GM15510 (cell line): ENCODE measurements around the gene ZNF326.

ENCODE experiments used
- POLR2A ChIP-seq: IDR thresholded peaks from 3 replicates; pipeline ENCODE4 v1.6.1; 2011; ENCODE audit warnings: borderline replicate concordance; ENCODE audit not compliant: insufficient read length; ENCODE audit errors: extremely low read depth

Gene ZNF326

GRCh38 chr1:89957107-89957506 lies 37.8 kb upstream of the ZNF326 start:
- TF ChIP-seq POLR2A, result no peak

DNA sequence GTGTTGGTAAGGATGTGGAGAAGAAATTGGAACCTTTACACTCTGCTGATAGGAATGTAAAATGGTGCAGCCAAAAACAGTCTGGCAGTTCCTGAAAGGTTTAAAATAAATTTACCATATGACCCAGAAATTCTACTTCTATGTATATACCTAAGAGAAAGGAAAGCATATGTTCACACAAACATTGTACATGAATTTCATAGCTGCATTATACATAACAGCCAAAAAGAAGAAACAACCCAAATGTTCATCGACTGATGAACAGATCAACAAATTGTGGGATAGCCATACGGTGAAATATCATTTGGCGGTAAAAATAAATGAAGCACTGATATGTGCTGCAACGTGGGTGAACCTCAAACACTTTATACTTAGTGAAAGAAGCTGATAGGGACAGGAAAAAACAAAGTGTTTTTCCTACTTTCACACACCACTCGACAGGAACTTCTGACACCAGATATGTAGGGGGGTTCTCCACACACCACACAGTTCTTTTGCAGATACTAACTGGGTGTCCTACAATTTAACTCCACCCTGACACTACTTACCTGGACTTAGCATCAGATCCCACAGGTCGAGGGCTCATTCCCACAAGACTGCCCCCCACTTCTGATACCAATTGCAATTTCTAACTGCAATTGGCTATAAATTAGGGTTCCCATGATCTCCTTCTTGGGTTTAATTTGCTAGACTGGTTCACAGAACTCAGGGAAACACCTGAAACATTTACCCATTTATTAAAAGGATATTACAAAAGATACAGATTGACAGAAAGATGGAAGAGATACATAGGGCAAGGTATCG lies 35.9 kb upstream of the ZNF326 start:
- no peak for TF ChIP-seq POLR2A

- no peak for TF ChIP-seq POLR2A
These were observed 35.2 kb upstream of the ZNF326 start for GRCh38 chr1:89959719-89960118.

DNA sequence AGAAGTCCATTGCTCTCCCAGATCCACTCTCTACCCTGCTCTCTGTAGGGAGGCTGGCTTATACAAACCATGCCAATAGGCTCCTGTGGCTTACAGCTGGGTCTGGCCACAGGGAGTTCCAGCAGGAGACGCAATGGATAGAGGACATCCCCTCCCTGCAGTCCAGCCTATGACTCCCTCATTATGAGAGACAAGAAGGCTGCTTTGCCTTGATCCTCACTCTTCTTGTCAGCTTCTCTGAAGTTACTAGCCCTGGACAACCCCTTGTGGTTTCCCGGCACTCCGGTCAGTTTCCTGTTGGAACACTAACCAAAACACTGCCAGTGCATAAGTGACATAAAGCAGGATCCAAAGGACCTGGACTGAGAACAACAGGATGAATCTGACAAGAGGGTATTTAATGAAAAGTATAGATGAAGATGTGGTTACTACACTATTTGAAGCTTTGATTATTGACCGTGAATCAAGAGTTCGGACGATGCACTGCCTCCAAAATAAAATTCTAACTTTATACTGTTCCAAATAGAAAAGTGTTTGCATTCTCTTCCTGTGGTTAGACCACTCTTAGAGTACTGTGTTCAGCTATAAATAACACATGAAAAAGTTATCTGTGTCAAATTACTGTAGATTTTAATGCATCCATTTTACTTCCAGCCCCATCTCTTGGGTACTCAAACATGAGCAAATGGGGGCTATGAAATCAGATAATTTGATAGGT lies 32.7 kb upstream of the ZNF326 start:
- no peak for TF ChIP-seq POLR2A

- TF ChIP-seq POLR2A, result no peak
These were observed 32.2 kb upstream of the ZNF326 start for GRCh38 chr1:89962742-89963075.

DNA sequence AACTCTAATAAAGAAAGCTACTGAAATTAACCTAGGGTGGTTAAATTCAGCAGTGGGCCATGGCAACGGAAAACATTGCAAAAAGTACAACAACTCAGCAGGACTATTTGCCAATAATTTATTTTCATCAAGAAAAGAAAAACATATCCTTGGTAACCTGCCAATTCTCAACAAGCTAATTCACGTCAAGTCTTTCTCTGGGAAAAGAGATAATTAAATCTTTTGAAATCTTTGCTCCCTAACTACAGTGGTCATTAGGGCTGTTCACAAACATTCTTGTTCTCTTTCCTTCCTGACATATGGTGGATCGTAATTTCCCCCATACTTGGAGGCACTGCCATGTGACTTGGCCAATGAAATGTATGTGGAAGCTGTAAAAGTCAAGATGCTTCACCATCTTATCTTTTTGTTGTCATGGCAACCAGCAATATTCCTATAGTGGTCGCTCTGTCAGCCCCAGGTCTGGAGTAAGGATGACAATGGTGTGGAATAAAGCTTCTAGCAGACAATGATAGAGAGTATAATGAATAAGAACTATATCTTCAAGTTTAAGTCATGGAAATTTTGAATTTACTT lies 29.6 kb upstream of the ZNF326 start:
- no peak for TF ChIP-seq POLR2A

DNA sequence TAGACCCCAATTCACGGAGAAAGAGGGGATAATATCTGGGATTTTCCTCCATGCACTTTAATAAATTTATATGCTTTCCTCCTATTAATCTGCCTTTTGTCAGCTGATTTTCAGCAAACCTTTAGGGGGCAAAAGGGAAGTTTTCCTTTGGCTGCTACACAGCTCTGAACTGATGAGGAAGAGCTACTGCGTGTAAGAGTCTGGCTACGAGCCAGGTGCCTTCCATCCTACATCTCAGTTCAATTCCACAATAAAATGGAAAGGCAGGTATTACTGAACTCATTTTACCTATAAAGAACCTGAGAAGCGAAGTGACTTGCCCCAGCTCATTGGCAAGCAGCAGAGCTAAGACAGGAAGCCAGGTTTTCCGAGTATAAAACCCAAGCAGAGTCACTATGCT lies 28.3 kb upstream of the ZNF326 start:
- TF ChIP-seq POLR2A, result no peak

DNA sequence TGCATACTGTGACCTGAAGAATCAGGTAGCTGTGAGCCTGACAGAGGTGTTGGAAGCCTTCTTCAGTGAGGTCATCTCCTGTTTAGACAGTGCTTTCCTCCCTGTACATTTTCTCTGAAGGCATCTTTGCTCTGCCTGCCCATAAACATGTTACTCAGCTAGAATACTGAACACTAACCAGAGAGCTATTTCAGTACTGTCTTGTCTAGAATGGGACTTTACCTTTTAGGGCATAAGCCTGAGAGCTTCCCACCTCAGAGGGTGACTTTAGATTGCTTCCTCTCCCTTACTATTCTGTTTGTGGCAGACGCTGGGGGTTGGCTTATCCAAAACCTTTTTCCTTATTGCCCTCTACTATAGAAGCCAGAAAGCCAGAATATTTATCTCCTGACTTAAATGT lies 23.3 kb upstream of the ZNF326 start:
- no peak for TF ChIP-seq POLR2A

DNA sequence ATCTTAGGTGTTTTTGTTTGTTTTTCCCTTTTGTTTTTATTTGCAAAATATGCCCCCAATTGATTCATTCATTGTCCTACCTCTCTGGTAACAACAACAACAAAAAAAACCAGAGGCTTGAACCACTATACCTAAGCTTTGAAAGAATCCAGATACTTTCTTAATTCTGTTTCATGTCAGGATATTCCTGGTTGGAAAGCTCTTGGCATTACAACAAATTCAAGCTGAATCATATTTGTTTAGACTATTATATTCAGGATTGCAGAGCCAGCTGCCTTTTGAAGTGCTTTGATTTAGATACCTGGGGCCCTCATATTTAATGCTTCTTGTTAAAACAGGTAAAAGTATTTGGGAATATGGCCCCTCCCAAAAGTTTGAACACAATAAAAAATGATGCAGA lies 22.9 kb upstream of the ZNF326 start:
- TF ChIP-seq POLR2A, result no peak

- TF ChIP-seq POLR2A, result no peak
These were observed 21.3 kb upstream of the ZNF326 start for GRCh38 chr1:89973471-89974127.

DNA sequence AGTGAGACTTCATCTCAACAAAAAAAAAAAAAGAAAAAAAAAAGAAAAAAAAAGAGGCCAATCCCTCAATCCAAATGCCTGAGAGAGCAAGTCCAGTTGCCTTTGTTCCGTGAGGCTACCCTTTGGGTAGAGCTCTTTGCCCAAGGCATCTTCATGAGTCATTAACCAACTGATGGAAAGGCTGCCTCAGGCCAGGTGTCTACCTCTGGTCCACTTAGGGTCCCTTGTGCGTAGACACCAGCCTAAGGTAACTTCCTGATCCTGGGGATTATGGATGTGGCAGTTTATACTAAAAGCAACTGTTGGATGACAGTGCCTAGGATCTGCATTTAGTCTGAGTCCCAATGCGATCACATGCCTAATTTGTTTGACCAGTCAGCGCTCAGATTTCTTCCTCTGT lies 20.7 kb upstream of the ZNF326 start:
- no peak for TF ChIP-seq POLR2A

GRCh38 chr1:89974696-89975470 lies 20.0 kb upstream of the ZNF326 start:
- TF ChIP-seq POLR2A, result no peak

DNA sequence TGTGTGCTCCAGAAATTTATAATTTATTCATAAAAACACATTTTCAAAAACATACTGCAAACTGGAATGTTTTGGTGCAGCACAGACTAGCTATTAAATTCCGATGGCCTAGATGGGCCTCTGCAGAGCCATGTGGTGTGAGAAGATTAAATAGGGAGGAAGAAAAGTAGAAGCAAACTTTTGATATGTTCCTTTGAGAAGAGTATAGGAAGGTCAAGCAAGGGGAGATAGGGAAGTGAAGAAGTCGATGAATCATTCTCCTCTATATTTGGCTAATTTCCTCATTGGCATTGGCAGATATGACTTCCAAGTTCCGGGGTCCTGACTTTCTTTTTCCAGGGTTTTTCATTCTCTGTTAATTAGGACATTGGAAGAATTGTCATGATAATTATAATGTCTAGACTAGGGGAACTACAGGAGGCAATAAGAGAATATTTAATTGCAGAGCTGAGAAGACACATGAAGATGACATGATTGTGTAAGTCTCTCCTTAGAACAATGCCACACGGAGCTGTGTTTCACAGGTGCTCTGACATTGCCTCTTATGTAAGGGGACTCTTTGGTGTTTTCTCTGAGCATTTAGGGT lies 19.3 kb upstream of the ZNF326 start:
- no peak for TF ChIP-seq POLR2A

DNA sequence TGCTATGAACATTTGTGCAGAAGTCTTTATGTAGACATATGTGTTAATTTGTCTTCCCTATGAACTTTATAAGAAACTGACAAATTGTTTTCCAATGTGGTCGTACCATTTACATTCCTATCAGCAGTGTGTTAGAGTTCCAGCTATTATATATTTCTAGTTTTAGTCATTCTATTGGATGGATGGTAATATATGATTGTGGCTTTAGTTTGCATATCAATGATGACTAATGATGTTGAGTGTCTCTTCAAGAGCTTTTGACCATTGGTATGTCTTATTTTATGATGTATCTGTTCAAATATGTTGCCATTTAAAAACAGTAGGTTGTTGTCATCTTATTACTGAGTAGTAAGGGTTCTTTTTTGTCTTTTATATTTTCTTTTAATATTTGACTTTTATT lies 16.2 kb upstream of the ZNF326 start:
- no peak for TF ChIP-seq POLR2A

- no peak for TF ChIP-seq POLR2A
These were observed 14.3 kb upstream of the ZNF326 start for GRCh38 chr1:89980605-89981004.

DNA sequence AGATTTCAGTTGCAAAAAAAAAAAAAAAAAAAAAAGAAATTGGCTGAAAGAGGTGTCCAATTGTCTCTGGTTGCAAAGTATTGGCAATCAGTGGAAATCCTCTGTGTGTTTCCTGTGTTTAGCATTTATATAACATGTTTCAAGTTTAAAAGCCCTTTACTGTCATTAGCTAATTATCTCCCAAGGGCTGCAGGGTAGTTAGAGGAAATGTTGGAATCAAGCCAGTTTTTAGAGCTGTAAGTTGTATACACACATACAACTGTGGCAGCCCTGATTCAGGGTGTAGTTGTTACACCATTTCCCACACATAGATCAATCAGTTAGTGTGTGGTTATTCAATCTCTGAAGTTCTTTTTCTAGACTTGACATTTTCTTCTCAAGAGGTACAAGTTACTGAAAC lies 8.9 kb upstream of the ZNF326 start:
- no peak for TF ChIP-seq POLR2A
